H9 (cell line): Measurements from ENCODE around the gene NFYC. TPM values are rescaled to one million over a fixed set of nuclear protein-coding genes. Genes with fewer than 3 reads are reported as not detected.

ENCODE experiments used
- DNase-seq: peaks from one replicate; pipeline ENCODE4 v3.0.0-alpha.2; 2017
- H2AFZ ChIP-seq: one replicate; pipeline ENCODE4 v1.6.1; 2013; ENCODE audit warnings: mild to moderate bottlenecking, low read length, control low read depth, moderate library complexity
- H2AK5ac ChIP-seq: 2 replicates; pipeline ENCODE4 v1.6.1; 2013; ENCODE audit warnings: low read length, control low read depth, mixed read lengths; ENCODE audit not compliant: insufficient read length
- H2BK120ac ChIP-seq: one replicate; pipeline ENCODE4 v1.6.1; 2013; ENCODE audit warnings: low read depth, mild to moderate bottlenecking, low read length, control low read depth, inconsistent platforms; ENCODE audit not compliant: poor library complexity, severe bottlenecking
- H2BK12ac ChIP-seq: 2 replicates; pipeline ENCODE4 v1.6.1; 2013; ENCODE audit warnings: low read length, control low read depth, mixed read lengths, low read depth; ENCODE audit not compliant: insufficient read length
- H2BK15ac ChIP-seq: 2 replicates; pipeline ENCODE4 v1.6.1; 2013; ENCODE audit warnings: low read depth, low read length, control low read depth
- H2BK20ac ChIP-seq: one replicate; pipeline ENCODE4 v1.6.1; 2013; ENCODE audit warnings: low read depth, mild to moderate bottlenecking, low read length, control low read depth, inconsistent platforms; ENCODE audit not compliant: poor library complexity, severe bottlenecking
- H2BK5ac ChIP-seq: 2 replicates; pipeline ENCODE4 v1.6.1; 2013; ENCODE audit warnings: low read length, control low read depth, mixed read lengths; ENCODE audit not compliant: insufficient read length
- H3K14ac ChIP-seq: 2 replicates; pipeline ENCODE4 v1.6.1; 2013; ENCODE audit warnings: low read length, control low read depth; ENCODE audit not compliant: insufficient read depth
- H3K18ac ChIP-seq: 2 replicates; pipeline ENCODE4 v1.6.1; 2013; ENCODE audit warnings: low read depth, mild to moderate bottlenecking, mixed read lengths, low read length, control low read depth; ENCODE audit not compliant: insufficient read length
- H3K23ac ChIP-seq: 2 replicates; pipeline ENCODE4 v1.6.1; 2013; ENCODE audit warnings: low read length, control low read depth, mixed read lengths, low read depth; ENCODE audit not compliant: insufficient read length
- H3K23me2 ChIP-seq: 2 replicates; pipeline ENCODE4 v1.6.1; 2013; ENCODE audit warnings: low read depth, mild to moderate bottlenecking, mixed read lengths, low read length, control low read depth; ENCODE audit not compliant: insufficient read length, poor library complexity, severe bottlenecking
- H3K27ac ChIP-seq: 2 replicates; pipeline ENCODE4 v1.5.1; 2013; ENCODE audit warnings: low read length, control low read depth, mixed read lengths, low read depth; ENCODE audit not compliant: insufficient read length
- H3K27me3 ChIP-seq: 2 replicates; pipeline ENCODE4 v1.6.1; 2013; ENCODE audit warnings: low read length, control low read depth, inconsistent platforms; ENCODE audit not compliant: insufficient read depth
- H3K4ac ChIP-seq: 2 replicates; pipeline ENCODE4 v1.6.1; 2013; ENCODE audit warnings: low read depth, mild to moderate bottlenecking, control low read depth, inconsistent platforms, low read length, moderate library complexity
- H3K4me1 ChIP-seq: 2 replicates; pipeline ENCODE4 v1.6.1; 2013; ENCODE audit warnings: low read length, control low read depth, inconsistent platforms; ENCODE audit not compliant: insufficient read depth
- H3K4me2 ChIP-seq: 2 replicates; pipeline ENCODE4 v1.6.1; 2013; ENCODE audit warnings: low read length, control low read depth, mixed read lengths; ENCODE audit not compliant: insufficient read length, insufficient read depth
- H3K56ac ChIP-seq: 2 replicates; pipeline ENCODE4 v1.6.1; 2013; ENCODE audit warnings: low read depth, mild to moderate bottlenecking, mixed read lengths, low read length, control low read depth; ENCODE audit not compliant: insufficient read length
- H3K79me1 ChIP-seq: 2 replicates; pipeline ENCODE4 v1.6.1; 2013; ENCODE audit warnings: low read depth, mild to moderate bottlenecking, moderate library complexity, low read length, control low read depth, inconsistent platforms; ENCODE audit not compliant: insufficient read depth, poor library complexity, severe bottlenecking
- H3K79me2 ChIP-seq: 2 replicates; pipeline ENCODE4 v1.6.1; 2013; ENCODE audit warnings: low read length, control low read depth, inconsistent platforms; ENCODE audit not compliant: insufficient read depth
- H3K9ac ChIP-seq: 2 replicates; pipeline ENCODE4 v1.6.1; 2013; ENCODE audit warnings: low read length, control low read depth, mixed read lengths; ENCODE audit not compliant: insufficient read length; ENCODE audit errors: extremely low read depth
- H3K9me3 ChIP-seq: one replicate; pipeline ENCODE4 v1.6.1; 2013; ENCODE audit warnings: low read depth, low read length, inconsistent platforms; ENCODE audit not compliant: control insufficient read depth
- H3T11ph ChIP-seq: one replicate; pipeline ENCODE4 v1.6.1; 2013; ENCODE audit warnings: mild to moderate bottlenecking, low read length, control low read depth, inconsistent platforms
- H4K20me1 ChIP-seq: one replicate; pipeline ENCODE4 v1.6.1; 2013; ENCODE audit not compliant: control insufficient read depth, insufficient read length, insufficient read depth
- H4K5ac ChIP-seq: 2 replicates; pipeline ENCODE4 v1.6.1; 2013; ENCODE audit warnings: low read depth, mild to moderate bottlenecking, mixed read lengths, low read length, control low read depth; ENCODE audit not compliant: insufficient read length
- H4K8ac ChIP-seq: replicated peaks from 2 replicates; pipeline ENCODE4 v1.6.1; 2013; ENCODE audit warnings: low read length, control low read depth, mixed read lengths, low read depth; ENCODE audit not compliant: insufficient read length
- H4K91ac ChIP-seq: 2 replicates; pipeline ENCODE4 v1.6.1; 2013; ENCODE audit warnings: low read depth, mild to moderate bottlenecking, moderate library complexity, mixed read lengths, low read length, control low read depth; ENCODE audit not compliant: insufficient read length
- H3K27ac Mint-ChIP-seq, 3 experiments: 2 replicates in 2 of 3; 3 replicates in 1 of 3; pipeline ENCODE4 v1.8.0; 2020 to 2021; ENCODE audit warnings: mixed read lengths in 3 of 3, mild to moderate bottlenecking in 1 of 3, moderate library complexity in 1 of 3
- H3K27me3 Mint-ChIP-seq: 2 replicates; pipeline ENCODE4 v1.8.0; 2021; ENCODE audit warnings: low read depth, mild to moderate bottlenecking, moderate library complexity, mixed read lengths
- H3K36me3 Mint-ChIP-seq, 3 experiments: 2 replicates in 2 of 3; 3 replicates in 1 of 3; pipeline ENCODE4 v1.8.0; 2020 to 2021; ENCODE audit warnings: low read depth in 3 of 3, mixed read lengths in 3 of 3; ENCODE audit not compliant: insufficient read depth in 1 of 3
- H3K4me1 Mint-ChIP-seq, 2 experiments: 2 replicates each; pipeline ENCODE4 v1.8.0; 2020; ENCODE audit warnings: mixed read lengths in 2 of 2
- H3K4me3 Mint-ChIP-seq, 2 experiments: 2 replicates in 1 of 2; 3 replicates in 1 of 2; pipeline ENCODE4 v1.8.0; 2020 to 2021; ENCODE audit warnings: mild to moderate bottlenecking in 2 of 2, mixed read lengths in 2 of 2, moderate library complexity in 1 of 2
- H3K9me3 Mint-ChIP-seq, 2 experiments: 2 replicates in 1 of 2; 3 replicates in 1 of 2; pipeline ENCODE4 v1.8.0; 2020; ENCODE audit warnings: mild to moderate bottlenecking in 2 of 2, mixed read lengths in 2 of 2, moderate library complexity in 1 of 2
- CTCF ChIP-seq: fragments of 200-600 bp; sonication (generic); conservative IDR thresholded peaks from 3 replicates; pipeline ENCODE4 v1.8.0; 2021; ENCODE audit warnings: antibody characterized with exemption, mild to moderate bottlenecking
- WGBS: extraction: QIAGEN DNeasy Blood & Tissue Kit; methylation state at CpG from one replicate; pipeline ENCODE4 v1.1.7; 2013; ENCODE audit warnings: missing lambda C conversion rate, low lambda C conversion rate, mixed read lengths; ENCODE audit not compliant: insufficient read length; ENCODE audit errors: extremely low coverage; 5-methylcytosine and 5-hydroxymethylcytosine counted together
- total RNA-seq: library from RNA; stranded (reverse); gene quantifications from 2 replicates; pipeline ENCODE4 v1.2.1, GENCODE V29; 2021

NFYC gene
- total RNA-seq, 1 experiment from 2014 or later = 54.7 TPM

GRCh38 chr1:40756523-40756922 lies 65.0 kb downstream of the NFYC start:
- Histone ChIP-seq H4K20me1 (no peaks in the 10 kb centered on the region), H3K79me2 (no peaks in the 10 kb centered on the region), H3K23ac (no peak overlapping the region), H4K8ac (no peak overlapping the region), H3T11ph (no peak overlapping the region), H3K14ac (no peak overlapping the region), H3K56ac (no peak overlapping the region), H3K27me3 (no peaks in the 10 kb centered on the region), H4K5ac (no peak overlapping the region), H2BK12ac (no peak overlapping the region), H3K9me3 (no peaks in the 10 kb centered on the region), H2BK120ac (no peak overlapping the region), H2BK5ac (no peak overlapping the region), H3K27ac (no peak overlapping the region), H3K79me1 (no peaks in the 10 kb centered on the region), H2BK15ac (no peak overlapping the region), H2AK5ac (no peak overlapping the region), H4K91ac (no peak overlapping the region), H2BK20ac (no peak overlapping the region), H3K4ac (no peak overlapping the region), H2AFZ (no peak overlapping the region), H3K18ac (no peak overlapping the region), H3K4me2 (no peak overlapping the region), H3K9ac (no peak overlapping the region), H3K4me1 (no peaks in the 10 kb centered on the region), H3K23me2 (no peaks in the 10 kb centered on the region)
- H3K27ac Mint-ChIP-seq = no peak overlapping the region
- H3K27me3 Mint-ChIP-seq = no peaks in the 10 kb centered on the region
- H3K36me3 Mint-ChIP-seq = peaks cover 29 to 83% (median 80%) of the 10 kb centered on the region in 3 experiments; a peak in 6 of 7 replicates
- no peak for DNase-seq
- no CpG with 5 or more reads among the region's 3 CpGs for WGBS
- no peak overlapping the region for H3K4me3 Mint-ChIP-seq
- 0 out of 4 replicates have a peak, but pooled peaks cover 0 to 2% of the 10 kb centered on the region in 2 experiments for H3K4me1 Mint-ChIP-seq
- no peaks in the 10 kb centered on the region for H3K9me3 Mint-ChIP-seq
- TF ChIP-seq CTCF = no peak
